GM23338 (cell line): ENCODE results near the gene KSR2. TPM values are rescaled to one million over a fixed set of nuclear protein-coding genes. Genes with fewer than 3 reads are reported as not detected.

ENCODE experiments used
- ATAC-seq: fragments of 200-7000 bp; cut with Tn5 transposase; 3 replicates; pipeline ENCODE4 v1.9.1; 2020
- DNase-seq: peaks from one replicate; pipeline ENCODE4 v3.0.0-alpha.2; 2015; ENCODE audit warnings: low spot score
- H2AFZ ChIP-seq: fragments of 200-600 bp; sonication (generic); 2 replicates; pipeline ENCODE4 v1.8.0; 2016; ENCODE audit warnings: antibody characterized with exemption, mild to moderate bottlenecking, moderate library complexity
- H3F3A ChIP-seq: fragments of 200-600 bp; sonication (generic); replicated peaks from 2 replicates; pipeline ENCODE4 v1.8.0; 2017; ENCODE audit warnings: antibody characterized with exemption, mixed run types, low read depth
- H3K27ac ChIP-seq: fragments of 200-600 bp; sonication (generic); 2 replicates; pipeline ENCODE4 v1.6.1; 2016; ENCODE audit warnings: low read depth
- H3K27me3 ChIP-seq: fragments of 200-600 bp; sonication (generic); 2 replicates; pipeline ENCODE4 v1.8.0; 2016; ENCODE audit warnings: mild to moderate bottlenecking, mixed run types, moderate library complexity; ENCODE audit not compliant: insufficient read depth
- H3K36me3 ChIP-seq: fragments of 200-600 bp; sonication (generic); 2 replicates; pipeline ENCODE4 v1.8.0; 2016; ENCODE audit warnings: mild to moderate bottlenecking; ENCODE audit not compliant: insufficient read depth
- H3K4me1 ChIP-seq: fragments of 200-600 bp; sonication (generic); 2 replicates; pipeline ENCODE4 v1.8.0; 2016; ENCODE audit warnings: mild to moderate bottlenecking, moderate library complexity; ENCODE audit not compliant: insufficient read depth
- H3K4me2 ChIP-seq: fragments of 200-600 bp; sonication (generic); 2 replicates; pipeline ENCODE4 v1.7.1; 2017; ENCODE audit warnings: mixed run types
- H3K4me3 ChIP-seq: fragments of 200-600 bp; sonication (generic); 2 replicates; pipeline ENCODE4 v1.6.1; 2016; ENCODE audit warnings: mixed run types
- H3K79me2 ChIP-seq: fragments of 200-600 bp; sonication (generic); replicated peaks from 2 replicates; pipeline ENCODE4 v1.8.0; 2017; ENCODE audit warnings: mild to moderate bottlenecking; ENCODE audit not compliant: insufficient read depth
- H3K9me2 ChIP-seq: fragments of 200-600 bp; sonication (generic); 2 replicates; pipeline ENCODE4 v1.8.0; 2017; ENCODE audit not compliant: insufficient read depth
- H4K20me1 ChIP-seq: fragments of 200-600 bp; sonication (generic); replicated peaks from 2 replicates; pipeline ENCODE4 v1.8.0; 2017; ENCODE audit warnings: mild to moderate bottlenecking; ENCODE audit not compliant: insufficient read depth
- H3K27ac Mint-ChIP-seq: 2 replicates; pipeline ENCODE4 v1.8.0; 2020; ENCODE audit warnings: inconsistent platforms, mild to moderate bottlenecking, moderate library complexity, mixed read lengths
- H3K27me3 Mint-ChIP-seq: 3 replicates; pipeline ENCODE4 v1.8.0; 2022; ENCODE audit warnings: low read depth, mild to moderate bottlenecking, moderate library complexity, mixed read lengths, inconsistent platforms; ENCODE audit not compliant: insufficient read depth, poor library complexity
- H3K36me3 Mint-ChIP-seq: 3 replicates; pipeline ENCODE4 v1.8.0; 2021; ENCODE audit warnings: low read depth, mild to moderate bottlenecking, inconsistent platforms, moderate library complexity, mixed read lengths
- H3K4me1 Mint-ChIP-seq: 3 replicates; pipeline ENCODE4 v1.8.0; 2020; ENCODE audit warnings: mild to moderate bottlenecking, inconsistent platforms, mixed read lengths
- H3K4me3 Mint-ChIP-seq: 3 replicates; pipeline ENCODE4 v1.8.0; 2021; ENCODE audit warnings: moderate library complexity, mild to moderate bottlenecking, inconsistent platforms, mixed read lengths
- H3K9me3 Mint-ChIP-seq: 3 replicates; pipeline ENCODE4 v1.8.0; 2020; ENCODE audit warnings: moderate library complexity, mild to moderate bottlenecking, inconsistent platforms, mixed read lengths
- CREB1 ChIP-seq: fragments of 250-450 bp; sonication (Bioruptor Pico); IDR thresholded peaks from 2 replicates; pipeline ENCODE4 v1.5.0; 2020; ENCODE audit warnings: low read depth, mild to moderate bottlenecking, moderate library complexity
- EZH2 ChIP-seq: fragments of 200-600 bp; sonication (generic); IDR thresholded peaks from one replicate; pipeline ENCODE4 v1.8.0; 2017; ENCODE audit warnings: antibody characterized with exemption, mild to moderate bottlenecking, low read depth; ENCODE audit not compliant: unreplicated experiment
- EZH2phosphoT487 ChIP-seq: fragments of 200-600 bp; sonication (generic); IDR thresholded peaks from one replicate; pipeline ENCODE4 v1.8.1; 2018; ENCODE audit warnings: antibody characterized with exemption; ENCODE audit not compliant: unreplicated experiment
- JUNB ChIP-seq: IDR thresholded peaks from one replicate; pipeline ENCODE4 v1.6.1; 2016; ENCODE audit warnings: antibody characterized with exemption; ENCODE audit not compliant: unreplicated experiment
- NANOG ChIP-seq: IDR thresholded peaks from 2 replicates; pipeline ENCODE4 v1.6.1; 2016; ENCODE audit warnings: antibody characterized with exemption, borderline replicate concordance
- ZNF114 ChIP-seq: fragments of 250-450 bp; sonication (Bioruptor Pico); IDR thresholded peaks from 2 replicates; pipeline ENCODE4 v1.5.0; 2020; ENCODE audit warnings: mild to moderate bottlenecking, moderate library complexity
- polyA plus RNA-seq: library from polyadenylated mRNA; unstranded; fragments of >200 nt; fragmentation: Nextera tagmentation; extraction: Ambion mirVana; gene quantifications from 2 replicates; pipeline ENCODE4 v1.2.1, GENCODE V29; 2016
- total RNA-seq: library from RNA; depleted of rRNA; stranded (reverse); fragments of >200 nt; shearing (Covaris generic); gene quantifications from 2 replicates; pipeline ENCODE4 v1.2.3, GENCODE V29; 2014
- TF ChIP-seq, protein P1 (sequence below): fragments of 250-450 bp; sonication (Bioruptor Pico); IDR thresholded peaks from 2 replicates; pipeline ENCODE4 v1.5.0; 2020; ENCODE audit warnings: mild to moderate bottlenecking, moderate library complexity
- TF ChIP-seq, protein P2 (sequence below), 2 experiments: fragments of 200-600 bp in 1 of 2; sonication (generic) in 1 of 2; conservative IDR thresholded peaks; 2 replicates each; pipeline versions ENCODE4 v1.5.1 to v1.6.1; 2016 to 2017; ENCODE audit warnings: antibody characterized with exemption in 2 of 2, low read depth in 2 of 2, mild to moderate bottlenecking in 2 of 2, moderate library complexity in 1 of 2
- TF ChIP-seq, protein P3 (sequence below): IDR thresholded peaks from 2 replicates; pipeline ENCODE4 v1.6.1; 2016; ENCODE audit warnings: antibody characterized with exemption

The KSR2 gene
- total and polyA plus RNA-seq, 2 experiments from 2014 or later, result 1.1 to 2.7 TPM

DNA sequence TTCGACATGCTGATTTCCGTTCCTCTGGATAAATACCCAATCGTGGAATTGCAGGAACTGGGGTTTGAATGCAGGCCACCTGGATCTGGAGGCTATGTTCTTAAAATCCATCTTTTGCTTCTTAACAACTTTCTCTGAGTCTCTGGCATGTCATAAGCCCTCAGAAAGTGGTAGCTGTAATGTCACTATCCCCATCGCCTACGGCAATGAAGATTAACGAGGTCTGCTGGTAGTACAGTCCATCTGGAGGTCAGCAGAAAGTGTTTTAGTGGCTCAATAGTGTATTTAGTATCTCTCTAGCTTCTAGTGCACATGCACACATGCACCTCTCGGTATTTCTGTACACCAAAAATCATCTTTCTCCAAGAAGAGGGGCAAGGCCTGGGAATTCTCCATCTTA, 477.1 kb downstream of the KSR2 start (continued):
- TF ChIP-seq, protein P1, sequence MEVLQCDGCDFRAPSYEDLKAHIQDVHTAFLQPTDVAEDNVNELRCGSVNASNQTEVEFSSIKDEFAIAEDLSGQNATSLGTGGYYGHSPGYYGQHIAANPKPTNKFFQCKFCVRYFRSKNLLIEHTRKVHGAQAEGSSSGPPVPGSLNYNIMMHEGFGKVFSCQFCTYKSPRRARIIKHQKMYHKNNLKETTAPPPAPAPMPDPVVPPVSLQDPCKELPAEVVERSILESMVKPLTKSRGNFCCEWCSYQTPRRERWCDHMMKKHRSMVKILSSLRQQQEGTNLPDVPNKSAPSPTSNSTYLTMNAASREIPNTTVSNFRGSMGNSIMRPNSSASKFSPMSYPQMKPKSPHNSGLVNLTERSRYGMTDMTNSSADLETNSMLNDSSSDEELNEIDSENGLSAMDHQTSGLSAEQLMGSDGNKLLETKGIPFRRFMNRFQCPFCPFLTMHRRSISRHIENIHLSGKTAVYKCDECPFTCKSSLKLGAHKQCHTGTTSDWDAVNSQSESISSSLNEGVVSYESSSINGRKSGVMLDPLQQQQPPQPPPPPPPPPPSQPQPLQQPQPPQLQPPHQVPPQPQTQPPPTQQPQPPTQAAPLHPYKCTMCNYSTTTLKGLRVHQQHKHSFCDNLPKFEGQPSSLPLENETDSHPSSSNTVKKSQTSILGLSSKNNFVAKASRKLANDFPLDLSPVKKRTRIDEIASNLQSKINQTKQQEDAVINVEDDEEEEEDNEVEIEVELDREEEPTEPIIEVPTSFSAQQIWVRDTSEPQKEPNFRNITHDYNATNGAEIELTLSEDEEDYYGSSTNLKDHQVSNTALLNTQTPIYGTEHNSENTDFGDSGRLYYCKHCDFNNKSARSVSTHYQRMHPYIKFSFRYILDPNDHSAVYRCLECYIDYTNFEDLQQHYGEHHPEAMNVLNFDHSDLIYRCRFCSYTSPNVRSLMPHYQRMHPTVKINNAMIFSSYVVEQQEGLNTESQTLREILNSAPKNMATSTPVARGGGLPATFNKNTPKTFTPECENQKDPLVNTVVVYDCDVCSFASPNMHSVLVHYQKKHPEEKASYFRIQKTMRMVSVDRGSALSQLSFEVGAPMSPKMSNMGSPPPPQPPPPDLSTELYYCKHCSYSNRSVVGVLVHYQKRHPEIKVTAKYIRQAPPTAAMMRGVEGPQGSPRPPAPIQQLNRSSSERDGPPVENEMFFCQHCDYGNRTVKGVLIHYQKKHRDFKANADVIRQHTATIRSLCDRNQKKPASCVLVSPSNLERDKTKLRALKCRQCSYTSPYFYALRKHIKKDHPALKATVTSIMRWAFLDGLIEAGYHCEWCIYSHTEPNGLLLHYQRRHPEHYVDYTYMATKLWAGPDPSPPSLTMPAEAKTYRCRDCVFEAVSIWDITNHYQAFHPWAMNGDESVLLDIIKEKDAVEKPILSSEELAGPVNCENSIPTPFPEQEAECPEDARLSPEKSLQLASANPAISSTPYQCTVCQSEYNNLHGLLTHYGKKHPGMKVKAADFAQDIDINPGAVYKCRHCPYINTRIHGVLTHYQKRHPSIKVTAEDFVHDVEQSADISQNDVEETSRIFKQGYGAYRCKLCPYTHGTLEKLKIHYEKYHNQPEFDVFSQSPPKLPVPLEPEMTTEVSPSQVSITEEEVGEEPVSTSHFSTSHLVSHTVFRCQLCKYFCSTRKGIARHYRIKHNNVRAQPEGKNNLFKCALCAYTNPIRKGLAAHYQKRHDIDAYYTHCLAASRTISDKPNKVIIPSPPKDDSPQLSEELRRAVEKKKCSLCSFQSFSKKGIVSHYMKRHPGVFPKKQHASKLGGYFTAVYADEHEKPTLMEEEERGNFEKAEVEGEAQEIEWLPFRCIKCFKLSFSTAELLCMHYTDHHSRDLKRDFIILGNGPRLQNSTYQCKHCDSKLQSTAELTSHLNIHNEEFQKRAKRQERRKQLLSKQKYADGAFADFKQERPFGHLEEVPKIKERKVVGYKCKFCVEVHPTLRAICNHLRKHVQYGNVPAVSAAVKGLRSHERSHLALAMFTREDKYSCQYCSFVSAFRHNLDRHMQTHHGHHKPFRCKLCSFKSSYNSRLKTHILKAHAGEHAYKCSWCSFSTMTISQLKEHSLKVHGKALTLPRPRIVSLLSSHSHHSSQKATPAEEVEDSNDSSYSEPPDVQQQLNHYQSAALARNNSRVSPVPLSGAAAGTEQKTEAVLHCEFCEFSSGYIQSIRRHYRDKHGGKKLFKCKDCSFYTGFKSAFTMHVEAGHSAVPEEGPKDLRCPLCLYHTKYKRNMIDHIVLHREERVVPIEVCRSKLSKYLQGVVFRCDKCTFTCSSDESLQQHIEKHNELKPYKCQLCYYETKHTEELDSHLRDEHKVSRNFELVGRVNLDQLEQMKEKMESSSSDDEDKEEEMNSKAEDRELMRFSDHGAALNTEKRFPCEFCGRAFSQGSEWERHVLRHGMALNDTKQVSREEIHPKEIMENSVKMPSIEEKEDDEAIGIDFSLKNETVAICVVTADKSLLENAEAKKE (CRISPR knock-in tag), result no peak
- TF ChIP-seq, protein P2, sequence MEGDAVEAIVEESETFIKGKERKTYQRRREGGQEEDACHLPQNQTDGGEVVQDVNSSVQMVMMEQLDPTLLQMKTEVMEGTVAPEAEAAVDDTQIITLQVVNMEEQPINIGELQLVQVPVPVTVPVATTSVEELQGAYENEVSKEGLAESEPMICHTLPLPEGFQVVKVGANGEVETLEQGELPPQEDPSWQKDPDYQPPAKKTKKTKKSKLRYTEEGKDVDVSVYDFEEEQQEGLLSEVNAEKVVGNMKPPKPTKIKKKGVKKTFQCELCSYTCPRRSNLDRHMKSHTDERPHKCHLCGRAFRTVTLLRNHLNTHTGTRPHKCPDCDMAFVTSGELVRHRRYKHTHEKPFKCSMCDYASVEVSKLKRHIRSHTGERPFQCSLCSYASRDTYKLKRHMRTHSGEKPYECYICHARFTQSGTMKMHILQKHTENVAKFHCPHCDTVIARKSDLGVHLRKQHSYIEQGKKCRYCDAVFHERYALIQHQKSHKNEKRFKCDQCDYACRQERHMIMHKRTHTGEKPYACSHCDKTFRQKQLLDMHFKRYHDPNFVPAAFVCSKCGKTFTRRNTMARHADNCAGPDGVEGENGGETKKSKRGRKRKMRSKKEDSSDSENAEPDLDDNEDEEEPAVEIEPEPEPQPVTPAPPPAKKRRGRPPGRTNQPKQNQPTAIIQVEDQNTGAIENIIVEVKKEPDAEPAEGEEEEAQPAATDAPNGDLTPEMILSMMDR (conservative IDR thresholded peaks at IDR 0.05; ENCODE audit: low read depth in 2 of 2), result no peak
- TF ChIP-seq, protein P3, sequence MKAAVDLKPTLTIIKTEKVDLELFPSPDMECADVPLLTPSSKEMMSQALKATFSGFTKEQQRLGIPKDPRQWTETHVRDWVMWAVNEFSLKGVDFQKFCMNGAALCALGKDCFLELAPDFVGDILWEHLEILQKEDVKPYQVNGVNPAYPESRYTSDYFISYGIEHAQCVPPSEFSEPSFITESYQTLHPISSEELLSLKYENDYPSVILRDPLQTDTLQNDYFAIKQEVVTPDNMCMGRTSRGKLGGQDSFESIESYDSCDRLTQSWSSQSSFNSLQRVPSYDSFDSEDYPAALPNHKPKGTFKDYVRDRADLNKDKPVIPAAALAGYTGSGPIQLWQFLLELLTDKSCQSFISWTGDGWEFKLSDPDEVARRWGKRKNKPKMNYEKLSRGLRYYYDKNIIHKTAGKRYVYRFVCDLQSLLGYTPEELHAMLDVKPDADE, result no peak

DNA sequence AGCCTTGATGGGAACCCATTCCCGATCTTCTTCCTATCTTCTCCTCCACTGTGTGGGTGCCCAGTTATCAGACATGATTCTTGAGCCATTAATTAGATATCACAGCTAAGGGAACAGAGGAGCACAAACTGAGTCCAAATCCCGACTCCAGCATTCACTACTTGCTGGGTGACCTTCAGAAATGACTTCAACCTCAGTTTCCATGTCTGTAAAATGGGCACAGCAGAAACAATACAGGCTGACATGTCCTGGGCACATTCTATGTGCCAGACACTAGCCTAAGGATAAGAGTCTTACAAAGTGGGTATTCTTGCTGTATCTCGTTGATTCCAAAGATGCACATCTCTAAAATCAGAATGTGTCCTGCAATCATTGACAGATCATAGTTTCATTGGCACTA, 478.7 kb downstream of the KSR2 start:
- H3K4me1 Mint-ChIP-seq, result peaks cover 2% of the 10 kb centered on the region
- no peaks in the 10 kb centered on the region for H3K27me3 Mint-ChIP-seq
- H3K4me3 Mint-ChIP-seq, result no peak overlapping the region
- H3K9me2 ChIP-seq, result peaks cover 4% of the 10 kb centered on the region; the same call in 1 of the 2 replicates
- no peaks in the 10 kb centered on the region for H3F3A ChIP-seq
- no peaks in the 10 kb centered on the region for H3K79me2 ChIP-seq
- no peaks in the 10 kb centered on the region for H3K36me3 ChIP-seq
- H2AFZ ChIP-seq, result no peak overlapping the region
- H3K27ac Mint-ChIP-seq, result no peak overlapping the region
- no peaks in the 10 kb centered on the region for H3K27me3 ChIP-seq
- H3K4me3 ChIP-seq, result no peak overlapping the region
- no peaks in the 10 kb centered on the region for H3K36me3 Mint-ChIP-seq
- ATAC-seq (no peak), DNase-seq (no peak)
- H3K4me2 ChIP-seq, result no peak overlapping the region
- no peaks in the 10 kb centered on the region for H4K20me1 ChIP-seq
- H3K4me1 ChIP-seq, result peaks cover 2% of the 10 kb centered on the region
- no peak overlapping the region for H3K27ac ChIP-seq
- H3K9me3 Mint-ChIP-seq, result no peaks in the 10 kb centered on the region
- TF ChIP-seq EZH2, result no peak
- TF ChIP-seq ZNF114 (CRISPR knock-in tag), result no peak
- TF ChIP-seq NANOG, result no peak
- TF ChIP-seq CREB1 (CRISPR knock-in tag), result no peak
- no peak for TF ChIP-seq EZH2phosphoT487
- no peak for TF ChIP-seq JUNB
- TF ChIP-seq, protein P3, result no peak
